HG02884 (cell line): ENCODE results near the gene SPSB1.

Experiments used
- ATAC-seq: cut with Tn5 transposase; IDR thresholded peaks from one replicate; pipeline ENCODE4 v1.9.1; 2021; ENCODE audit warnings: mild to moderate bottlenecking, moderate library complexity; ENCODE audit not compliant: unreplicated experiment

The SPSB1 gene

GRCh38 chr1:9340864-9341263, 48.2 kb downstream of the SPSB1 start:
- ATAC-seq: no peak

- ATAC-seq: no peak
Measured at GRCh38 chr1:9341301-9341845, 48.7 kb downstream of the SPSB1 start.

- no peak for ATAC-seq
Measured at GRCh38 chr1:9343269-9343668, 50.6 kb downstream of the SPSB1 start.

GRCh38 chr1:9344426-9345200, 51.9 kb downstream of the SPSB1 start:
- ATAC-seq: no peak

GRCh38 chr1:9345471-9345870, 52.8 kb downstream of the SPSB1 start:
- no peak for ATAC-seq

- ATAC-seq: no peak
Measured at GRCh38 chr1:9345922-9346321, 53.2 kb downstream of the SPSB1 start.

- no peak for ATAC-seq
Measured at GRCh38 chr1:9346566-9346965, 53.9 kb downstream of the SPSB1 start.

GRCh38 chr1:9347095-9347850, 54.6 kb downstream of the SPSB1 start:
- no peak for ATAC-seq

GRCh38 chr1:9349331-9349851, 56.7 kb downstream of the SPSB1 start:
- no peak for ATAC-seq

GRCh38 chr1:9350013-9350908, 57.6 kb downstream of the SPSB1 start:
- ATAC-seq: no peak

GRCh38 chr1:9350960-9351359, 58.3 kb downstream of the SPSB1 start:
- no peak for ATAC-seq

- no peak for ATAC-seq
Measured at GRCh38 chr1:9351654-9352271, 59.1 kb downstream of the SPSB1 start.

- ATAC-seq: no peak
Measured at GRCh38 chr1:9352377-9353134, 59.9 kb downstream of the SPSB1 start.

- ATAC-seq: no peak
Measured at GRCh38 chr1:9355503-9355902, 62.8 kb downstream of the SPSB1 start.

GRCh38 chr1:9356021-9356420, 63.3 kb downstream of the SPSB1 start:
- no peak for ATAC-seq

- ATAC-seq: no peak
Measured at GRCh38 chr1:9356829-9357466, 64.3 kb downstream of the SPSB1 start.

- no peak for ATAC-seq
Measured at GRCh38 chr1:9357958-9358357, 65.3 kb downstream of the SPSB1 start.

GRCh38 chr1:9360371-9361064, 67.8 kb downstream of the SPSB1 start:
- ATAC-seq: no peak
